ENCODE results near the gene VENTX. TPM values are rescaled to one million over a fixed set of nuclear protein-coding genes. Genes with fewer than 3 reads are reported as not detected.

VENTX gene
- total RNA-seq, 4 donors from 2014 or later = 0.13 to 1.3 (median 0.34) TPM

- Histone ChIP-seq H3K27ac (no peak overlapping the region), H3K4me3 (no peak overlapping the region), H3K27me3 (peaks cover 29 to 44% (median 41%) of the 10 kb centered on the region in 3 donors), H3K9me3 (no peaks in the 10 kb centered on the region), H3K36me3 (no peaks in the 10 kb centered on the region), H3K4me1 (no peaks in the 10 kb centered on the region)
- no peak for ATAC-seq
- intact Hi-C loops (cut with DNase I; ENCODE audit: low total_unique reads) (no loop called here), in situ Hi-C loops (cut with MboI; ENCODE audit: low sequenced_read_pairs in 4 of 4) (no loop called here)
- DNase-seq = no peak
- no peak for TF ChIP-seq POLR2A (IDR thresholded peaks at IDR 0.05)
- TF ChIP-seq, protein P1, sequence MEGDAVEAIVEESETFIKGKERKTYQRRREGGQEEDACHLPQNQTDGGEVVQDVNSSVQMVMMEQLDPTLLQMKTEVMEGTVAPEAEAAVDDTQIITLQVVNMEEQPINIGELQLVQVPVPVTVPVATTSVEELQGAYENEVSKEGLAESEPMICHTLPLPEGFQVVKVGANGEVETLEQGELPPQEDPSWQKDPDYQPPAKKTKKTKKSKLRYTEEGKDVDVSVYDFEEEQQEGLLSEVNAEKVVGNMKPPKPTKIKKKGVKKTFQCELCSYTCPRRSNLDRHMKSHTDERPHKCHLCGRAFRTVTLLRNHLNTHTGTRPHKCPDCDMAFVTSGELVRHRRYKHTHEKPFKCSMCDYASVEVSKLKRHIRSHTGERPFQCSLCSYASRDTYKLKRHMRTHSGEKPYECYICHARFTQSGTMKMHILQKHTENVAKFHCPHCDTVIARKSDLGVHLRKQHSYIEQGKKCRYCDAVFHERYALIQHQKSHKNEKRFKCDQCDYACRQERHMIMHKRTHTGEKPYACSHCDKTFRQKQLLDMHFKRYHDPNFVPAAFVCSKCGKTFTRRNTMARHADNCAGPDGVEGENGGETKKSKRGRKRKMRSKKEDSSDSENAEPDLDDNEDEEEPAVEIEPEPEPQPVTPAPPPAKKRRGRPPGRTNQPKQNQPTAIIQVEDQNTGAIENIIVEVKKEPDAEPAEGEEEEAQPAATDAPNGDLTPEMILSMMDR (IDR thresholded peaks at IDR 0.05 in 4 of 5, conservative IDR thresholded peaks at IDR 0.05 in 1 of 5) = no peak
These were observed 8.6 kb downstream of the VENTX start for GRCh38 chr10:133246236-133246626.

DNA sequence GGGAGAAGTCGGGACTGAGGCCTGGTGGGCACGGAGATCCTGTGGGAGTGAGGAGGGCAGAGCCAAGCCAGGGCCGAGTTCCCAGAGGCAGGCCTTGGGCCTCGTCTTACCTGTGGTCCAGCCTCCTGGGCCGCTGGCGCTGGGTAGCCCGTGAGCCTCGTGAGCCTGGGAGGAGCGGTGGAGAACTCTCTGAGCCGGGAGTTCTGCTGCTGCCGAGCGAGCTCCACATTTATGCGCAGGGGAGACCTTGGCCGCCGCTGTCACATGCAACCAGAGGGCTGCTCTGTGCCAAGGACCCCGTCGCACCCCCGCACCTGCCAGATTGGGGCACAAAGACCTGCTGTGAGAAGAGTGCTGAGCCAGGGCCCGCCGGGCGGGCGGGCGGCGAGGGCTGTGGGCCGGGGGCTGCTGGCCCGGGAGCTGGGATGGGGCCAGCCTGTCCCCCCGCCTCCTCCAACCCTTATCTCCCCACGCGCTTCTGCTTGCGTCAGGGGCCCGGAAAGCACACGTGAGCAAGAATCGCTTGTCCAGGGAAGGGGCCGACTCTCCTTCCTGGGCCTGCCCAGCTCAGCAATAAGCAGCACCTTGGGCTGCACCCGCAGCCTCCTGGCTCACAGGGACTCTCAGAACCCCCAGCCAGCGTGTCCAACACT, 10.2 kb downstream of the VENTX start:
- intact Hi-C loops (cut with DNase I; ENCODE audit: low total_unique reads) (no loop called here), in situ Hi-C loops (cut with MboI; ENCODE audit: low sequenced_read_pairs in 4 of 4) (no loop called here)
- H3K4me1 ChIP-seq = no peaks in the 10 kb centered on the region
- H3K27ac ChIP-seq = no peak overlapping the region
- ATAC-seq (no peak), DNase-seq (no peak)
- H3K36me3 ChIP-seq = no peaks in the 10 kb centered on the region
- H3K27me3 ChIP-seq = peaks cover 29 to 39% (median 34%) of the 10 kb centered on the region in 3 donors
- H3K9me3 ChIP-seq = no peaks in the 10 kb centered on the region
- TF ChIP-seq, protein P1 (IDR thresholded peaks at IDR 0.05 in 4 of 5, conservative IDR thresholded peaks at IDR 0.05 in 1 of 5) = no peak
- no peak for TF ChIP-seq POLR2A (IDR thresholded peaks at IDR 0.05)
- H3K4me3 ChIP-seq = no peak overlapping the region

- no peak overlapping the region for H3K4me3 ChIP-seq
- peaks cover 27 to 35% (median 29%) of the 10 kb centered on the region in 3 donors for H3K27me3 ChIP-seq
- intact Hi-C loops (cut with DNase I; ENCODE audit: low total_unique reads) = no loop called here
These were observed 10.7 kb downstream of the VENTX start for GRCh38 chr10:133248334-133248715.

DNA sequence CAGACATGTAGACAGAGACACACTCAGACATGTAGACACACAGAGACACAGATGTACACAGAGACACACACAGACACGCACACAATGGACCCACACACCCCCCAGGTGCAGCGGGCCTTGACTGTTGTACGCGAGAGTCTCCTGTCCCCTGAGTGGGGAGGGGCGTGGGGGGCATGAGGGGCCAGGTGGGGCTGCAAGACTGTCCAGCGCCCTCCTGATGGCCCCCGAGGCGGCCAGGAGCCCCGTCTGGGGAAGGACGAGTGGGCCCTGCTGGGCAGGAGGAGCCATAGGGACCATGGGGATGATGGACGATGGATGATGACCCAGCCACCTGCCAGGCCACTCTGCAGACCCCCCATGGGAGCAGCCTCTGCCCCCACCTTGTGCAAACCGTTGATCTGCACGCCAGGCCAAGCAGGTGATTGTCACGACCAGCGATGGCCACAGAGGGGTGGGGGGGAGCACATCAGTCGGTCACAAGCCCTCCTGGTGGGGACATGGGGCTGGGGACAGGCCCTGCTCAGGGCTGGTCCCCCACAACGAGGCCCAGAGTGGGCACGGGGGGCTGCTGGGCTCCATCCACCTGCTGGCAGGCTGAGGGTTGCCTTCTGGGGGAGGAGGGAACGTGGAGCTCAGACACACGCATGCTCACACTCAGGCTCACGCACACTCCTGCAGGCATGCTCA, 11.6 kb downstream of the VENTX start:
- in situ Hi-C loops (cut with MboI; ENCODE audit: low sequenced_read_pairs in 4 of 4) (no loop called here), intact Hi-C loops (cut with DNase I; ENCODE audit: low total_unique reads) (no loop called here)
- TF ChIP-seq POLR2A (IDR thresholded peaks at IDR 0.05) = no peak
- TF ChIP-seq, protein P1 (IDR thresholded peaks at IDR 0.05 in 4 of 5, conservative IDR thresholded peaks at IDR 0.05 in 1 of 5) = no peak
- DNase-seq (no peak), ATAC-seq (no peak)
- no peak overlapping the region for H3K4me3 ChIP-seq
- peaks cover 21 to 29% (median 28%) of the 10 kb centered on the region in 3 donors for H3K27me3 ChIP-seq
- H3K4me1 ChIP-seq = no peaks in the 10 kb centered on the region
- no peaks in the 10 kb centered on the region for H3K9me3 ChIP-seq
- no peaks in the 10 kb centered on the region for H3K36me3 ChIP-seq
- H3K27ac ChIP-seq = no peak overlapping the region

More at GRCh38 chr10:133248334-133248715, 10.7 kb downstream of the VENTX start:
- DNase-seq (no peak), ATAC-seq (no peak)
- H3K9me3 ChIP-seq = no peaks in the 10 kb centered on the region
- H3K27ac ChIP-seq = no peak overlapping the region
- in situ Hi-C loops (cut with MboI; ENCODE audit: low sequenced_read_pairs in 4 of 4) = no loop called here
- TF ChIP-seq, protein P1 (IDR thresholded peaks at IDR 0.05 in 4 of 5, conservative IDR thresholded peaks at IDR 0.05 in 1 of 5) = no peak
- TF ChIP-seq POLR2A (IDR thresholded peaks at IDR 0.05) = no peak
- H3K36me3 ChIP-seq = no peaks in the 10 kb centered on the region
- no peaks in the 10 kb centered on the region for H3K4me1 ChIP-seq

All from gastrocnemius medialis (tissue), 4 donors.